Adrenal gland (tissue), 5 donors: ENCODE data around the gene NELFCD.

Experiments used
- POLR2A ChIP-seq, 2 donors: fragments of 450-650 bp; IDR thresholded peaks; one replicate each; pipeline ENCODE4 v1.6.1; 2017; ENCODE audit warnings: antibody characterized with exemption in 2 of 2, mild to moderate bottlenecking in 2 of 2, moderate library complexity in 1 of 2
- TF ChIP-seq, protein P1 (sequence below), 6 experiments: fragments of 450-650 bp in 4 of 6; fragments of 200-600 bp in 2 of 6; sonication (generic) in 1 of 6; IDR thresholded peaks; 1 replicate in 5 of 6; 2 replicates in 1 of 6; pipeline versions ENCODE4 v1.5.1 to v1.8.0; 2016 to 2021; ENCODE audit warnings: antibody characterized with exemption in 6 of 6, mild to moderate bottlenecking in 2 of 6, moderate library complexity in 1 of 6
- donor health status: DM: no; HTN: no; CAD: no.

DNA sequence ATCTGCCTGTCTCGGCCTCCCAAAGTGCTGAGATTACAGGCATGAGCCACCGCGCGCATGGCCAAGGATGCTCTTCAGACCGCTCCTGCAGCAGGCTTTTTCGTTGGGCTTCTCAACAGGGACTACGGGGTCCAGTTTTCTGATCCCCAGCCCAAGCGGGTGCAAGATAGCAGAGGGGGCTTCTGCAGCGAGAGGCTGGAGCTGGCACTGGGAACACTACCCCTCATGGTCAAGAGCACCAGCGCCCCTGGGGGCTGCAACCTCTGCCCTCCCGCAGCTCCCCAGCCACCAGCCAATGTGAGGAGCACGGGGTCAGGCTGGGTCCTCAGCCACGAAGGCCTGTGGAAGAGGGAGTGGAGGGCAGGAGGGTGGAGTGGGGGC is 20.0 kb downstream of the NELFCD start:
- TF ChIP-seq, protein P1, sequence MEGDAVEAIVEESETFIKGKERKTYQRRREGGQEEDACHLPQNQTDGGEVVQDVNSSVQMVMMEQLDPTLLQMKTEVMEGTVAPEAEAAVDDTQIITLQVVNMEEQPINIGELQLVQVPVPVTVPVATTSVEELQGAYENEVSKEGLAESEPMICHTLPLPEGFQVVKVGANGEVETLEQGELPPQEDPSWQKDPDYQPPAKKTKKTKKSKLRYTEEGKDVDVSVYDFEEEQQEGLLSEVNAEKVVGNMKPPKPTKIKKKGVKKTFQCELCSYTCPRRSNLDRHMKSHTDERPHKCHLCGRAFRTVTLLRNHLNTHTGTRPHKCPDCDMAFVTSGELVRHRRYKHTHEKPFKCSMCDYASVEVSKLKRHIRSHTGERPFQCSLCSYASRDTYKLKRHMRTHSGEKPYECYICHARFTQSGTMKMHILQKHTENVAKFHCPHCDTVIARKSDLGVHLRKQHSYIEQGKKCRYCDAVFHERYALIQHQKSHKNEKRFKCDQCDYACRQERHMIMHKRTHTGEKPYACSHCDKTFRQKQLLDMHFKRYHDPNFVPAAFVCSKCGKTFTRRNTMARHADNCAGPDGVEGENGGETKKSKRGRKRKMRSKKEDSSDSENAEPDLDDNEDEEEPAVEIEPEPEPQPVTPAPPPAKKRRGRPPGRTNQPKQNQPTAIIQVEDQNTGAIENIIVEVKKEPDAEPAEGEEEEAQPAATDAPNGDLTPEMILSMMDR (IDR thresholded peaks at IDR 0.05): no peak
- no peak for TF ChIP-seq POLR2A (IDR thresholded peaks at IDR 0.05)
